ENCODE results near the gene RAD54L2. TPM values are rescaled to one million over a fixed set of nuclear protein-coding genes. Genes with fewer than 3 reads are reported as not detected.
"Not testable (repeated sequence)": the region's sequence is repeated elsewhere in the genome, so short reads cannot be mapped to it uniquely, and the experiment has no call there.

RAD54L2 gene
- total RNA-seq, 2 donors from 2014 or later: 45.5 to 63.4 TPM

DNA sequence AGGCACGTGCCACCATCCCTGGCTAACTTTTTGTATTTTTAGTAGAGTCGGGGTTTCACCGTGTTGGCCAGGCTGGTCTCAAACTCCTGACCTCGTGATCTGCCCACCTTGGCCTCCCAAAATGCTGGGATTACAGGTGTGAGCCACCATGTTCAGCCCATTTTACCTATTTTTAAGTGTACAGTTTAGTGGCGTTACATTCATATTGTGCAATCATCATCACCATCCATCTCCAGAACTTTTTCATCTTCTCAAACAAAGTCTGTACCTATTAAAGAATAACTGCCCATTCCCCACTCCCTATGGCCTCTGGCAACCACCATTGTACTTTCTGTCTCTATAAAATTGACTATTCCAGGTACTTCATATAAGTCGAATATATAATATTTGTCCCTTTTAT, 13.6 kb upstream of the RAD54L2 start:
- H3K36me3 Mint-ChIP-seq; DNase-seq (ENCODE audit: low spot score); H3K4me3 Mint-ChIP-seq; ATAC-seq; H3K4me1 Mint-ChIP-seq (ENCODE audit: low read depth in 2 of 2); H3K27ac Mint-ChIP-seq; H3K9me3 Mint-ChIP-seq: not testable (repeated sequence)
- H3K27me3 Mint-ChIP-seq: peaks cover 0 to 11% of the 10 kb centered on the region in 2 donors

DNA sequence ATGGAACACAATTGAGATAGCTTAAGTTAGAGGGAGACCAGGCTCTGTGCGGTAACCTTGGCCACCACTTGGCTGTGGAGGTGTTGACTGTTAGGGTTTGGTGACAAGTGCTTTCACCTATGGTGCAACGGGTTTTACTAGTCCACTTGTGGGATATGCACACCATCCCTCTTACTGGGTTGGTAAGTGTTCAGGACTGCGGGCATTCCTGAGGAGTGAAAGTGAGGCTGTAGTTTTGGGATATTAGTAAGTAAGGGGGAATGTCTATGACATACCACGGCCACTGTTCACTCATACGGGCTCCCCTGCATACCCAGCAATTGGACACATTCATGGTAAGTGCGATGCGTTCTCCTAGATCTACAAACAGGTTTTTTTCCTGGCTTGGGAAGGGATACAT, 8.0 kb upstream of the RAD54L2 start:
- Mint-ChIP-seq H3K4me1 (ENCODE audit: low read depth in 2 of 2) (no peaks in the 10 kb centered on the region), H3K9me3 (no peaks in the 10 kb centered on the region), H3K36me3 (no peaks in the 10 kb centered on the region), H3K27ac (no peak overlapping the region), H3K4me3 (no peak overlapping the region), H3K27me3 (peaks cover 6 to 12% of the 10 kb centered on the region in 2 donors)
- ATAC-seq: no peak
- no peak for DNase-seq (ENCODE audit: low spot score)

DNA sequence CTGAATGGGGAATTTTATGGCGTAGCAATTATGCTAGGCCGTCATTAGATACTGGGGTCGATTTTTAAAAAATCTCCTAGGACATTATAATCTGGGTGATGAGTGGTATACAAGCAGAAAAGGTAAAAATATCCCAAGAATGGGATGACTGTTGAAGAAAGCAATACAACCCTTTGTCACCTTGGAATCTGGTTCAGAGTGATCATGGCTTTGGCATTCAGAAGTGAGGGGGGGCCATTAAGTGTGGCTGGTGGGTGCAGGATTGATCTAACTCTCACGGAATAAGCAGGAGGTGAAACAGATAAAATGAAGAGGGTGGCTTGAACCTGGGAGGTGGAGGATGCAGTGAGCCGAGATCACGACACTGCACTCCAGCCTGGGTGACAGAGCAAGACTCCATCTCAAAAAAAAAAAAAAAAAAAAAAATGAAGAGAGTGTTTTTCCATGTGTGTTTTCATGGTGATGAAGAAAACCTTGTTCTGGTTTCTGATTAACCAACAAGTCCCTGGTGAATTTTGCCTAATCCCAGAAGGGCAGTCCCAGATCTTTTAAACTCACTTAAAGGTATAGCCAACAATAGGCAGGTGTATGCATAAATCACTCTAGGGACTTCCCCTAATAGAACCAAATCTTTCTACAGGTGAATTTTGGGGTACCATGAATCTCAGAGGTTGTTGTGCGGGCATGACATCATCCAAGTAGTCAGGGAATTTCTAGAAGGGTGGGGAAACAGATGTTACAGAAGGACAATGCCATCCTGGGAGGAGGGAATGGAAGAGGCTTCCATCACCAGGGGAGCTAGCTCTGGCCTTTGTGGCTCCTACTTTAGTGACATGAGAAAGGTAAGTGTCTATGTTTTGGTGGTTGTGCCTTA, 3.1 kb upstream of the RAD54L2 start:
- ATAC-seq (no peak), DNase-seq (ENCODE audit: low spot score) (no peak)
- Mint-ChIP-seq H3K36me3 (no peaks in the 10 kb centered on the region), H3K9me3 (no peaks in the 10 kb centered on the region), H3K27me3 (peaks cover 2% of the 10 kb centered on the region in 2 donors), H3K4me1 (ENCODE audit: low read depth in 2 of 2) (peaks cover 16 to 20% of the 10 kb centered on the region in 2 donors), H3K27ac (no peak overlapping the region), H3K4me3 (no peak overlapping the region)

DNA sequence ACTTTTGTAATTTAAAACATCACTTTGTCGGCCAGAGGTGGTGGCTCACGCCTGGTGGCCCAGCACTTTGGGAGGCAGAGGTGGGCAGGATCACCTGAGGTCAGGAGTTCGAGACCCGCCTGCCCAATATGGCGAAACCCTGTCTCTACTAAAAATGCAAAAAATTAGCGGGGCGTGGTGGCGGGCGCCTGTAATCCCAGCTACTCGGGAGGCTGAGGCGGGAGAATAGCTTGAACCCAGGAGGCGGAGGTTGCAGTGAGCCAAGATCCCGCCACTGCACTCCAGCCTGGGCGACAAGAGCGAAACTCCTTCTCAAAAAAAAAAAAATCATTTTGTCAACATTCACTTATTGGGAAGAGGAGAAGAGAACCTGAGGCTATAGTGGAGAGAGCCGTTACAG, 888 bp upstream of the RAD54L2 start:
- ATAC-seq, H3K9me3 Mint-ChIP-seq: not testable (repeated sequence)

DNA sequence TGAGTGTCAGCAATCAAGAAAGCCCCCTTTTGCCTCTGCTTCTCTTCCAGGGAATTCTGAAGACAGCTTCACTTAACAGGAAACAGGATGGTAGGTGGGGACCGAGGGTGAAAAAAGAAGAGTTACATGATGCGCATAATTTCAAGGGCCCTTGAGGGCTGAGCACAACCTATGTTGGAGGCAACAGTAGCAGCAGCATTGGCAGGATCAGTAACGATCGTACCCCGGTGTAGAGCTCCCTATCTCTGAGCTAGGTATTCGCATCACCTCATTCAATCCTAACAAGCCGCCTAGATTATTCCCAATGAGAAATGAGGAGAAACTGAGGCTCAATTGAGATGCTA, 432 bp upstream of the RAD54L2 start:
- H3K4me3 Mint-ChIP-seq: peak overlapping the region; percentile 90
- ATAC-seq (peak in 1 of 2 donors; percentile 25), DNase-seq (ENCODE audit: low spot score) (no peak)
- H3K27me3 Mint-ChIP-seq: no peaks in the 10 kb centered on the region
- H3K4me1 Mint-ChIP-seq (ENCODE audit: low read depth in 2 of 2): peaks cover 19 to 25% of the 10 kb centered on the region in 2 donors
- H3K9me3 Mint-ChIP-seq: no peaks in the 10 kb centered on the region
- H3K36me3 Mint-ChIP-seq: no peaks in the 10 kb centered on the region
- peak overlapping the region; percentile 77 to 85 for H3K27ac Mint-ChIP-seq

More for the DNA sequence above, 888 bp upstream of the RAD54L2 start:
- peak overlapping the region; percentile 90 for H3K4me3 Mint-ChIP-seq
- H3K4me1 Mint-ChIP-seq (ENCODE audit: low read depth in 2 of 2): peaks cover 19 to 25% of the 10 kb centered on the region in 2 donors
- H3K36me3 Mint-ChIP-seq; DNase-seq (ENCODE audit: low spot score); H3K27me3 Mint-ChIP-seq: not testable (repeated sequence)
- H3K27ac Mint-ChIP-seq: peak overlapping the region; percentile 77 to 85

DNA sequence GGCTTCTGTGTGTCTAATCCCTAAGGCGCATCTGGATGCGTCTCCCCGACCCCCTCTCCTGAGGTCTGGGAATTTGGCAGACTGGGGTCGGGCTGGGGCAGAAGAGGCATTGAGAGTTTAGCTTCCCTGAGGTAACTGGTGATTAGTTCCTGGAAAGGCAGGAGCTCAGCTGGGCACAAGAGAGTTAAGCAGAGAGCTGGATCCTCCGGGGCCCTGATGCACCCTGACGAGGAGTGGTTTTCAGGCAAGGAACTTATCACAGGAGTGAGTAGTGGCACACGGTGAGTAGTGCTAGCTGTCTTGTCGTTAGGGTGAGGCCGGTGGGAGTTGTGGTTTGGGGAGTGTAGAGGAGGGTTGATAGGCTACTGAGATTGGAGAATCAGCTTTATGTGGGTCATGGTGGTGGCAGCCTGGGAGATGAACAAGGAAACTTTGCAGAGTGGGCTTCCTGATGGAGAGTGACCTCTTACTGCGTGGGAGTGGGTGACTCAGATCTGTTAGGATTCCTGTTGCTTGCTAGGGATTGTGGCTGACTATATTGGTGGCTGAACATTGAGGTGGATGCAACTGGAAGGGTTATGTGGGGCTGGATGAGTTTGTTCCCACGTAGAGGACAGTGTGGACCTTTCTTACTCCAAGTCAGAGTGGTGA, 897 bp downstream of the RAD54L2 start:
- Mint-ChIP-seq H3K36me3 (no peaks in the 10 kb centered on the region), H3K4me3 (peak overlapping the region; percentile 90), H3K4me1 (ENCODE audit: low read depth in 2 of 2) (peaks cover 22 to 25% of the 10 kb centered on the region in 2 donors), H3K27me3 (no peaks in the 10 kb centered on the region), H3K27ac (peak overlapping the region; percentile 83 to 91), H3K9me3 (no peaks in the 10 kb centered on the region)
- ATAC-seq (peak; percentile 40 to 55), DNase-seq (ENCODE audit: low spot score) (no peak)

DNA sequence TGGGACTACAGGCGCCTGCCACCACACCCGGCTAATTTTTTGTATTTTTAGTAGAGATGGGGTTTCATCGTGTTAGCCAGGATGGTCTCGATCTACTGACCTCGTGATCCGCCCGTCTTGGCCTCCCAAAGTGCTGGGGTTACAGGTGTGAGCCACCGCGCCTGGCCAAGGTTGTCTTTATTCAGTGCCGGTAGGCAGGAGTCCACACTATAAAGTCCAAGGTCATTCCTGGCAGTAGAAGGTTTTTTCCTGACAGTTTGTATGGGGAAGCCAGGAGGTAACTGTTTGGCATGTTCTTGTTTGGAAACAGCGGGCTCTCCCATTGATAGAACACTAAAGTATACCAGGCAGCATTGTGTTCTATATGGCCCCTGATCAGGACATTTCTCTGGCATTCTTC, 4.1 kb downstream of the RAD54L2 start:
- H3K27me3 Mint-ChIP-seq; H3K9me3 Mint-ChIP-seq; H3K27ac Mint-ChIP-seq; H3K36me3 Mint-ChIP-seq; ATAC-seq; H3K4me3 Mint-ChIP-seq; DNase-seq (ENCODE audit: low spot score): not testable (repeated sequence)
- peaks cover 19 to 25% of the 10 kb centered on the region in 2 donors for H3K4me1 Mint-ChIP-seq (ENCODE audit: low read depth in 2 of 2)

DNA sequence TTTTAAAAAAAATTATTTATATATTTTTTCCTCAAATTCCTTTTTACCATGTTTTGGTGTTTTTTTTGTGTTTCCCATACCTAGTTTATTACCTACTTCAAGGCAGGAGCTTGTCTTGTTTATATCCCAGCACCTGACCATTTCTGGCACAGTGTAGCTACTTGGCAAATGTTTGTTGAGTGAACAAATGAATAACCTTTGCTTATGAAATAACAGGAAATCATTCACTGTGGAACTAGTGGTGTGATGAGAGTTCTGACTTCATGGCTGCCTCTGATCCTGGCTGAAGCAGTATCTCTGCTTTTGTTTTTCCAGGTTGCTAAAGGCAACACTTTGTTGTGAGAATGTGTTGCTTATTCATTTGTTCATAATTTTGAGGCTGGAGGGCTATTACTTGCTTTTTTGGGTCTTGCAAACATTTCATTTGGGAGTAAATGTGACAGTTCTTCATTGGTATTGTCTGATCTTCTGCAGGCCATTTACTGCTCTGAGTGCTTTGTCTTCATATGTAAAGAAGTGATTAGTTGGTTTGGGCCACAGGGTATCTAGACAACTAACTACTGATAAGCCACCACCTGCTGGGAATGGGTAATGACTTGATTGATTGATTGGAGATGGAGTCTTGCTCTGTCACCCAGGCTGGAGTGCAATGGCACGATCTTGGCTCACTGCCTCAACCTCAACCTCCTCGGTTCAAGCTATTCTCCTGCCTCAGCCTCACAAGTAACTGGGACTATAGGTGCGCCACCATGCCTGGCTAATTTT, 5.7 kb downstream of the RAD54L2 start:
- H3K36me3 Mint-ChIP-seq: no peaks in the 10 kb centered on the region
- H3K4me3 Mint-ChIP-seq: no peak overlapping the region
- no peak for ATAC-seq
- DNase-seq (ENCODE audit: low spot score): no peak
- no peaks in the 10 kb centered on the region for H3K9me3 Mint-ChIP-seq
- H3K27me3 Mint-ChIP-seq: no peaks in the 10 kb centered on the region
- H3K27ac Mint-ChIP-seq: peak overlapping the region in 1 of 2 donors; percentile 7
- peaks cover 17% of the 10 kb centered on the region in 2 donors for H3K4me1 Mint-ChIP-seq (ENCODE audit: low read depth in 2 of 2)

DNA sequence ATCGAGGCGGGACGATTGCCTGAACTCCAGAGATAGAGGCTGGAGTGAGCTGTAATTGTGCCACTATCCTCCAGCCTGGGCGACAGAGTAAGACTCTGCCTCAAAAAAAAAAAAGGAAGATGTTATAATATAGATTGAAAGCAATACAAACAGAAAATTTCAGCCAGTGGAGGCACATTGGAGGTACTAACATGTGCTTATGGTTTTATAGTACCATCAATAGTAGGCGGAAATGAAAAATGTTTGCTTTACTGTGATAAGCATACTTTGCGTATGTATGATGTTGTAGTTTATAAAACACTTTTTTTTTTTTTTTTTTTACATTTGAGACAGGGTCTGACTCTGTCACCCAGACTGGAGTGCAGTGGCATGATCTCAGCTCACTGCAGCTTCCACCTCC, 8.8 kb downstream of the RAD54L2 start:
- H3K36me3 Mint-ChIP-seq: no peaks in the 10 kb centered on the region
- no peak for ATAC-seq
- DNase-seq (ENCODE audit: low spot score): no peak
- no peak overlapping the region for H3K4me3 Mint-ChIP-seq
- H3K27ac Mint-ChIP-seq: no peak overlapping the region
- H3K4me1 Mint-ChIP-seq (ENCODE audit: low read depth in 2 of 2): peaks cover 0 to 8% of the 10 kb centered on the region in 2 donors
- no peaks in the 10 kb centered on the region for H3K27me3 Mint-ChIP-seq
- no peaks in the 10 kb centered on the region for H3K9me3 Mint-ChIP-seq

DNA sequence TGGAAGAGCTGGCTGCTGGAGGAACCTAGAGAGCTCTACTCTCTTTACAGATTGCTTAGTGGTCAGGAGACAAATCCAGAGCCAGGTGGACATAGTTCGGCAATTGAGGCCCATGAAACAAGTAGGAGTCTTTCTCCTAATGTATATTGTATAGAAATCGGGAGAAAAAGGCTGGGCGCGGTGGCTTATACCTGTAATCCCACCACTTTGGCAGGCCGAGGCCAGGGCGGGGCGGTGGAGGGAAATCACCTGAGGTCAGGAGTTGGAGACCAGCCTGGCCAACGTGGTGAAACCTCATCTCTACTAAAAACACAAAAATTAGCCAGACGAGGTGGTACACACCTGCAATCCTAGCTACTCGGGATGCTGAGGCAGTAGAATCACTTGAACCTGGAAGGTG, 10.8 kb downstream of the RAD54L2 start:
- Mint-ChIP-seq H3K4me1 (ENCODE audit: low read depth in 2 of 2) (peaks cover 0 to 5% of the 10 kb centered on the region in 2 donors), H3K9me3 (no peaks in the 10 kb centered on the region), H3K4me3 (no peak overlapping the region), H3K27ac (no peak overlapping the region), H3K36me3 (no peaks in the 10 kb centered on the region), H3K27me3 (no peaks in the 10 kb centered on the region)
- no peak for ATAC-seq
- no peak for DNase-seq (ENCODE audit: low spot score)

DNA sequence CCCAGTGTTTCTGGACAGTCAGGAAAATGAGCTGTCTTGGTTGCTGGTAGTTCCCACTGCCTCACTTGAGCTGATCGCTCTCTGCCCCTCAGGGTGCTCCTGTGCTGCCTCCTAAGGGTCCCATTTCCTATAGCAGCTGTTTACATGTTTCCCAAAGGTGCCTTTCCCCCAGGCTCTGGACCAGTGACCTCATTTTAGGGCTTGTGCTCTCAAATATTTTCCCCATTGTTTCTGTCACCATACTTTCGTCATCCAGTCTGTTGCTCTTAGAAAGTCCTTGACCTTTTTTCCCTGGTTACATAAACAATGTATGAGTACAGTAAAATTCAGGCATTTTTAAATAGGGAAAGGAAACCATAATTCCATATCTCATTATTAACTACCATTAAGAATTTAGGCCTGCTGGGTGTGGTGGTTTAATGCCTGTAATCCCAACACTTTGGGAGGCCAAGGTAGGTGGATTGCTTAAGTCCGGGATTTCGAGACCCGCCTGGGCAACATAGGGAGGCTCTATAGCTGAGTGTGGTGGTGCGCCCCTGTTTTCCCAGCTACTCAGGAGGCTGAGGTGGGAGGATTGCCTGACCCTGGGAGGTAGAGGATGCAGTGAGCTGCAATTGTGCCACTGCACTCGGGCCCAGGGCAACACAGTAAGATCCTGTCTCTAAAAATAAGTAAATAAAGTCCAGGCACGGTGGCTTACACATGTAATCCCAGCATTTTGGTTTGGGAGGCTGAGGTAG, 11.7 kb downstream of the RAD54L2 start:
- H3K9me3 Mint-ChIP-seq: no peaks in the 10 kb centered on the region
- H3K27ac Mint-ChIP-seq: no peak overlapping the region
- no peak overlapping the region for H3K4me3 Mint-ChIP-seq
- no peaks in the 10 kb centered on the region for H3K27me3 Mint-ChIP-seq
- no peak for ATAC-seq
- no peak for DNase-seq (ENCODE audit: low spot score)
- H3K36me3 Mint-ChIP-seq: no peaks in the 10 kb centered on the region
- H3K4me1 Mint-ChIP-seq (ENCODE audit: low read depth in 2 of 2): peaks cover 0 to 5% of the 10 kb centered on the region in 2 donors

DNA sequence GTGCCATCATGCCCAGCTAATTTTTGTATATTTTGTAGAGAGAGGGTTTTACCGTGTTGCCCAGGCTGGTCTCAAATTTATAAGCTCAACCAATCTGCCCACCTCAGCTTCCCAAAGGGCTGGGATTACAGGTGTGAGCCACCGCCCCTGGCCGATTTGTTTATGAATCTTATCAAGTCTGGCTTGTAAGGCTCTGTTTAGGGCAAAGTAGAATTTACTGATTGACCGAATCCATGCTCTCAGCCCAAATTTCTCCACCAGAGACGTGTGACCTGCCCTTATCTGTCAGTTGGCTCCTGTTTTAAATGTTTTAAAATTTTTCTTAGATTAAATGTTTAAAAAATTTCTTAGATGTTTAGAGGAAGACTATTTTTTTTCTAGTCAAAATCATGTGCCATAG, 19.5 kb downstream of the RAD54L2 start:
- peaks cover 7 to 20% of the 10 kb centered on the region in 2 donors for H3K4me1 Mint-ChIP-seq (ENCODE audit: low read depth in 2 of 2)

DNA sequence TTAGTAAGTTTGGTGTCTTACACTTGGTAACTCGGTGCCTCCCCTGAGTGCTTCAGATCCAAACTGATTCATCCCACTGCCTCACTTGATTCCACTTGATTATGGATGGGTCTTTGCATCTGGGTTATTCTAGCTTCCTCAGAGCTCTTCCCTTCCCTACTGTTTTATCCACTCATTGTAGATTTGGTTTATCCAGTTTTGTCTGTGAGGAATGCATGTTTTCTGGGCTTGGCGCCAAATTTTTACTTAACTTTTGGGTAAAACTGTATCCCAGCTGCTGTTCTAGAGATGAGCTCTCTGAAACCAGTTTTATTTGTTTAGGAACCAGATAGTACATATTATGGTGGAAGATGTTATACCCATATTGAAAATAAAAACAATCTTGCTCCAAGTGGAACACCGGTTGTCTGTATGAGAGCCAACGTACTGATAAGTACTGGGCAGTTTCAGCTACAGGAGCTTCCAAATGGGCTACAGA, 20.9 kb downstream of the RAD54L2 start:
- no peaks in the 10 kb centered on the region for H3K9me3 Mint-ChIP-seq
- no peak overlapping the region for H3K4me3 Mint-ChIP-seq
- no peak for ATAC-seq
- no peak for DNase-seq (ENCODE audit: low spot score)
- H3K27ac Mint-ChIP-seq: no peak overlapping the region
- peaks cover 11 to 28% of the 10 kb centered on the region in 2 donors for H3K4me1 Mint-ChIP-seq (ENCODE audit: low read depth in 2 of 2)
- H3K27me3 Mint-ChIP-seq: no peaks in the 10 kb centered on the region
- H3K36me3 Mint-ChIP-seq: peaks cover 5% of the 10 kb centered on the region

More for the DNA sequence above, 19.5 kb downstream of the RAD54L2 start:
- Mint-ChIP-seq H3K4me3 (no peak overlapping the region), H3K27ac (no peak overlapping the region), H3K9me3 (no peaks in the 10 kb centered on the region), H3K36me3 (peaks cover 3% of the 10 kb centered on the region), H3K27me3 (no peaks in the 10 kb centered on the region)
- ATAC-seq (no peak), DNase-seq (ENCODE audit: low spot score) (no peak)

Measured in natural killer cell treated with Interleukin-12 subunit alpha and Interleukin-12 subunit beta and Interleukin-15 and Interleukin-18, amount 100 ng/mL, for 72 hours (primary cell).